ENCODE measurements around the gene NPAS2.

The NPAS2 gene

DNA sequence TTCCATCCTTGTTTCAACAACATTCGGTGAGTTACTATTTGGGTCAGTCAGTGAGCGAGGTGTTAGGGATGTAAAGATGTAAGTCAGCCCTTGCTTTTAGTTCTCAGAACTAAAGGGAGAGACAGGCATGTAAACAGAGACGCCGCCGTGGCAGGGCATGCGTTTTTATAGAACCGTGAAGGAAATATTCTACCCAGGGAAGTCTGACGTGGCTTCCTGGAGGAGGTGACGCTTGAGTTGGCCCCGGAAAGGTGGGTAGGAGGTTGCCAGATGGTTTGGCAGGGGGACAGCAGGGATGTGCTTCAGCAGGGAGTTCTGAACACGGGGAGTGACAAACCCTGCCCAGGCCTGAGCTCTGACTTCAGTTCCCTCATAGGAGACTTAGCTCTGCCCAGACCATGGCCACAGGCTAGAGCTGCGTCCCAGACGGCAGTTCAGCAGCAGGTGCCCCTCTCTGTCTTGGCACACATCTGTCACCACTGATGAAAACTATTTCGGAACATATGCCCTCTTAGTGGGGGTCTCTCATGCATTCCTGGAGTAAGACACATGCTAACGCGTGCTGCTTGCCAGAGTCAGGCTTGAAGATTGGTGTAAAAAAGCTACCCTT is 158.7 kb downstream of the NPAS2 start:
- H3K27me3 ChIP-seq (ENCODE audit: low read depth, low read length): peaks cover 44% of the 10 kb centered on the region
- H3K36me3 ChIP-seq (replicated peaks; ENCODE audit: low read depth, low read length): no peaks in the 10 kb centered on the region
- TF ChIP-seq EZH2phosphoT487 (IDR thresholded peaks at IDR 0.05; ENCODE audit: low read depth): no peak
- TF ChIP-seq, protein P1, sequence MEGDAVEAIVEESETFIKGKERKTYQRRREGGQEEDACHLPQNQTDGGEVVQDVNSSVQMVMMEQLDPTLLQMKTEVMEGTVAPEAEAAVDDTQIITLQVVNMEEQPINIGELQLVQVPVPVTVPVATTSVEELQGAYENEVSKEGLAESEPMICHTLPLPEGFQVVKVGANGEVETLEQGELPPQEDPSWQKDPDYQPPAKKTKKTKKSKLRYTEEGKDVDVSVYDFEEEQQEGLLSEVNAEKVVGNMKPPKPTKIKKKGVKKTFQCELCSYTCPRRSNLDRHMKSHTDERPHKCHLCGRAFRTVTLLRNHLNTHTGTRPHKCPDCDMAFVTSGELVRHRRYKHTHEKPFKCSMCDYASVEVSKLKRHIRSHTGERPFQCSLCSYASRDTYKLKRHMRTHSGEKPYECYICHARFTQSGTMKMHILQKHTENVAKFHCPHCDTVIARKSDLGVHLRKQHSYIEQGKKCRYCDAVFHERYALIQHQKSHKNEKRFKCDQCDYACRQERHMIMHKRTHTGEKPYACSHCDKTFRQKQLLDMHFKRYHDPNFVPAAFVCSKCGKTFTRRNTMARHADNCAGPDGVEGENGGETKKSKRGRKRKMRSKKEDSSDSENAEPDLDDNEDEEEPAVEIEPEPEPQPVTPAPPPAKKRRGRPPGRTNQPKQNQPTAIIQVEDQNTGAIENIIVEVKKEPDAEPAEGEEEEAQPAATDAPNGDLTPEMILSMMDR (IDR thresholded peaks at IDR 0.05; ENCODE audit: low read depth, low read length): no peak
- H3K4me1 ChIP-seq (ENCODE audit: low read length): peaks cover 12% of the 10 kb centered on the region
- H3K4me3 ChIP-seq (ENCODE audit: low read length): peak overlapping the region; percentile 37; the same call in 1 of the 2 replicates
- H3K4me2 ChIP-seq (ENCODE audit: low read length): peak overlapping the region; percentile 47
- H3K9ac ChIP-seq (ENCODE audit: low read length): no peak overlapping the region
- H4K20me1 ChIP-seq (ENCODE audit: insufficient read depth, low read length): no peaks in the 10 kb centered on the region
- no peaks in the 10 kb centered on the region for H3K9me3 ChIP-seq (ENCODE audit: insufficient read depth, low read length)
- peak overlapping the region; percentile 42 for H2AFZ ChIP-seq (ENCODE audit: low read depth, low read length)
- H3K27ac ChIP-seq (ENCODE audit: low read length): no peak overlapping the region
- no peaks in the 10 kb centered on the region for H3K79me2 ChIP-seq (ENCODE audit: low read length)

DNA sequence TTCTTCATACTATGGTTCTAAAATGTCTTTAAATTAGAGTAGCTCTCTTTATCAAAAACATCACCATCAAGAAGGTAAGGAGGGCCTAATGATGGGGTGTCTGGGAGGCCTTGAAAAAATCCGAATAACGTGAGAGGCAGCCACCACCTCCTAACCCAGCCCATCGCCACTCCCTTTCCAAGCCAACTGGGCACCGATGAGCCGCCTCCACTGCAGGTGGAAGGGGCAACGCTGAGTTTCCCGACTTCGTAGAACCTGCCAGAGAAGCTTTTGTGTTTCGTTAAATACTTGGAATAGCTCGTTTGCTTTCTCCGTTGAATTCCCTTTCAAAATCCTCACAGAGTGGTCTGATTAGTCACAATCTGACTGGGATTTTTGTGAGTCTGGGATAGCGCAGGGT is 160.1 kb downstream of the NPAS2 start:
- Histone ChIP-seq H3K4me3 (ENCODE audit: low read length) (no peak overlapping the region), H3K27ac (ENCODE audit: low read length) (no peak overlapping the region), H3K9ac (ENCODE audit: low read length) (no peak overlapping the region), H3K9me3 (ENCODE audit: insufficient read depth, low read length) (no peaks in the 10 kb centered on the region), H3K27me3 (ENCODE audit: low read depth, low read length) (peaks cover 36% of the 10 kb centered on the region), H3K4me2 (ENCODE audit: low read length) (no peak overlapping the region), H2AFZ (ENCODE audit: low read depth, low read length) (no peak overlapping the region), H4K20me1 (ENCODE audit: insufficient read depth, low read length) (no peaks in the 10 kb centered on the region), H3K79me2 (ENCODE audit: low read length) (no peaks in the 10 kb centered on the region), H3K36me3 (replicated peaks; ENCODE audit: low read depth, low read length) (no peaks in the 10 kb centered on the region), H3K4me1 (ENCODE audit: low read length) (peaks cover 12% of the 10 kb centered on the region)
- TF ChIP-seq, protein P1 (IDR thresholded peaks at IDR 0.05; ENCODE audit: low read depth, low read length): no peak
- no peak for TF ChIP-seq EZH2phosphoT487 (IDR thresholded peaks at IDR 0.05; ENCODE audit: low read depth)

DNA sequence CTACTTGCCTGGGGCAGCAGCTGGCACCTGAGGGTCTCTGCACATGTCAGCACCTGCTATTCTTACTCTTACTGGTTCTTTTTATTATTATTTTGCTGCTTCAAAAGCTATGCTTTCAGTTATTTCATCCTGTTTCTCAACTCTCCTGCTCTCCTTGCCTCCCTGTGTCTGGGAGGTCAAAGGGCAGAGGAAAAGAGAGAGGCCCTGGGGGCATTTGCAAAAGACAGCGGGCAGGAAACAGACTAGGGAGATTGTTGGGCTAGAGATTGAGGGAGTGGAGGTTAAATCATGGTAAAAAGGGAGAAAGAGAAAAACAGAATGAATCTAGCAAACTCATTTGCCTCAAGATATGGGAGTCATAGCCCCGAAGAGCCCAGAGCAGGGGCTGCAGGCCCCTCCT is 161.1 kb downstream of the NPAS2 start:
- H3K36me3 ChIP-seq (replicated peaks; ENCODE audit: low read depth, low read length): no peaks in the 10 kb centered on the region
- peaks cover 28% of the 10 kb centered on the region for H3K27me3 ChIP-seq (ENCODE audit: low read depth, low read length)
- H3K4me3 ChIP-seq (ENCODE audit: low read length): no peak overlapping the region
- H3K4me1 ChIP-seq (ENCODE audit: low read length): peaks cover 12% of the 10 kb centered on the region
- no peaks in the 10 kb centered on the region for H4K20me1 ChIP-seq (ENCODE audit: insufficient read depth, low read length)
- H3K4me2 ChIP-seq (ENCODE audit: low read length): no peak overlapping the region
- H3K9me3 ChIP-seq (ENCODE audit: insufficient read depth, low read length): no peaks in the 10 kb centered on the region
- no peak overlapping the region for H2AFZ ChIP-seq (ENCODE audit: low read depth, low read length)
- no peak overlapping the region for H3K9ac ChIP-seq (ENCODE audit: low read length)
- H3K79me2 ChIP-seq (ENCODE audit: low read length): no peaks in the 10 kb centered on the region
- TF ChIP-seq EZH2phosphoT487 (IDR thresholded peaks at IDR 0.05; ENCODE audit: low read depth): no peak
- TF ChIP-seq, protein P1 (IDR thresholded peaks at IDR 0.05; ENCODE audit: low read depth, low read length): no peak
- no peak overlapping the region for H3K27ac ChIP-seq (ENCODE audit: low read length)

DNA sequence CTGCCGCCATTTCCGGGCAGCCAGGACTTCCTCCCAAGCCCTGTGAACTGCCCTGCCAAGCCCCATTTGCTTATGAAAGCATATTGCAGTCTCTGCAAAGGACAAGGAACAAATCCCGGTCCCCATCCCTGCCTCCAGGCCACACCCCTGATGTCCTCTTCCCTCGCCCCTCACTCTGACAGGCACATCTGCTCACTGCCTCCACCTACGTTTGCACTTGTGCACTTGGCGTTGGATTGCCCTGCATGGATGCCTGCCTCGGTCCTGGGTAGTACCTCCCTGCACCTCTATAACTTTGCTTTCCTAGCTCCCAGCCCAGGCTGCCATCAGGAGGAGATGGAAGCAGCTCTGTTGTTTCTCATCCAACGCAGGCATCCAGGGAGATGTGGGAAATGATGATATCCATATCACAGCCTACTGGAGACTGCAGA is 162.5 kb downstream of the NPAS2 start:
- no peak for TF ChIP-seq EZH2phosphoT487 (IDR thresholded peaks at IDR 0.05; ENCODE audit: low read depth)
- TF ChIP-seq, protein P1 (IDR thresholded peaks at IDR 0.05; ENCODE audit: low read depth, low read length): no peak
- Histone ChIP-seq H3K79me2 (ENCODE audit: low read length) (no peaks in the 10 kb centered on the region), H3K4me1 (ENCODE audit: low read length) (peaks cover under 1% of the 10 kb centered on the region; the same call in 1 of the 2 replicates), H3K9ac (ENCODE audit: low read length) (no peak overlapping the region), H3K9me3 (ENCODE audit: insufficient read depth, low read length) (no peaks in the 10 kb centered on the region), H3K36me3 (replicated peaks; ENCODE audit: low read depth, low read length) (no peaks in the 10 kb centered on the region), H3K4me2 (ENCODE audit: low read length) (no peak overlapping the region), H4K20me1 (ENCODE audit: insufficient read depth, low read length) (no peaks in the 10 kb centered on the region), H2AFZ (ENCODE audit: low read depth, low read length) (no peak overlapping the region), H3K27me3 (ENCODE audit: low read depth, low read length) (peaks cover 16% of the 10 kb centered on the region), H3K4me3 (ENCODE audit: low read length) (no peak overlapping the region), H3K27ac (ENCODE audit: low read length) (no peak overlapping the region)
